Glomerular visceral epithelial cell (primary cell): ENCODE measurements around the gene CA10.

Experiments used
- DNase-seq: peaks from one replicate; pipeline ENCODE4 v3.0.0-alpha.2; 2016; ENCODE audit errors: extremely low spot score

Gene CA10

DNA sequence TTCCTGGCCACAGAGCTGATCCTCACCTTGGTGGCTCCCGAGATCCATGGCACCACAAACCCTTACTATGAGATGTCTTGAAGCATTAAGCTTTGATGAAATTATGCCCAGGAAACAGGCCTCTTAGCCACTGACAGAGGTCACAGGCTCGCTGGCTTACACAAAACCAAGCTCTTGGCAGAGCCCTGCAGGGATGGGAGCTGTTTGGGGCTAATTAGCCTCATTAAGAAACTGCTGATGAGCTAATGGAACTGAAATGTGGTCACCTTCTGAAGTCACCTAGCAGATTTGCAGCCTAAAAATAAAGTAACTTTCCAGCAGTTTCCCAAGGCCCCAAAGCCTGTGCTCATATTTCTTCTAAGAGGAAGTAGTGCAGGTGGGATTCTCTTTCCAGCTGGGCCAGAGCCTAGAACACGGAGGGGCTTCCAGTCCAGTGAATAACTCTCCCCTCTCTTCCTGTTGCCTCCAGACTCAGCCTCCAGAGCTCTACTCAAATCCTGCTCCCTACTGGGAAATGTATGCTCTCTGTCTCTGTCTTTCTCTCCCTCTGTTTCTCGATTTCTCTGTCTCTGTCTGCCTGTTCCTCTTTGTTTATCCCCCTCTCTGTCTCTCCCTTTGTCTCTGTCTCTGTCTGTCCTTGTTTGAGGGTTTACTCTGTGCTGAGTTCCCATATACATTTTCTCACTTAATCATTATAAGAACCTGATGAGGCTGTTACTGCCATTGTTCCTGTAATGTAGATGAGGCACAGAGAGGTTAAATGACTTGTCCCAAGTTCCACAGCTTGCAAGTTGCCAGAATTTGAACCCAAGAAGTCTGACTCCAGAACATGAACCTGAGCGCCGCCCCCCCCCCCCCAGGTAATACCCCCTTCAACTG, 338.9 kb downstream of the CA10 start:
- DNase-seq, result no peak

DNA sequence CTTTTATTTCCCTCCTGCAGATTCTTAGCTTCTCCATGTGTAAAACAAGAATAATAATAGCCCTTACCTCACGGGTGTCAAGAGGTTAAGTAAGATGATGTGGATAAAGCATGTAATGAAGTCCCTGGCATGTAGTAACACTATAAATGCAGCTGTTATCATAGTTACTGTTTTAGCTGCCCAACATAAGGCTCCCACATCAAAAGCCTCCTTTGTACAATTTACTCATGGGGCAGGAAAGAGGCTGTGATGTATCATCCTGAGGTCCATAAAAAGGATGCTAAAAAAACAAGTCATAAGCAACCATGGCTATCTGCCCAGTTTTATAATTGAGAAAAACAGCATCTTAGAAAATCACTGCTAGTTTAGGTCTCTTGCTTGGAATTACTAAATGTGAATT, 339.7 kb downstream of the CA10 start:
- DNase-seq, result no peak

DNA sequence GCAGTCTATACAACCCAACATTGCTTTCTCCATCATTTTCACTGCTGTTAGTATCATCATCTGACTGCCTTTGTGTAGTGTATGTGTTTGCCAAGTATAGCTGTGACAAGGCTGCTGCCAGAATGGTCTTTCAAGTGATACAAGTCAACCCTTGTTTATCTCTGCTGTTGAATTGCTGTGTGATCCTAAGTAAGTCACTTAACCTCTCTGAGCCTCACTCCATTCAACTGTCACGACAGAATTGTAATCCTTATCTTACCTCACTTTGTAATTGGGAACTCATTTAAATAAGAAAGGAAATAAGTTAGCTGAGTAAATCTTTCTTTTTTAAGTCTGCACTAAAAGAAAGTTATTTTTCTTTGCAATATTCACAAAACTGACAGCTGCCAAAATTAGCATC, 340.6 kb downstream of the CA10 start:
- no peak for DNase-seq

DNA sequence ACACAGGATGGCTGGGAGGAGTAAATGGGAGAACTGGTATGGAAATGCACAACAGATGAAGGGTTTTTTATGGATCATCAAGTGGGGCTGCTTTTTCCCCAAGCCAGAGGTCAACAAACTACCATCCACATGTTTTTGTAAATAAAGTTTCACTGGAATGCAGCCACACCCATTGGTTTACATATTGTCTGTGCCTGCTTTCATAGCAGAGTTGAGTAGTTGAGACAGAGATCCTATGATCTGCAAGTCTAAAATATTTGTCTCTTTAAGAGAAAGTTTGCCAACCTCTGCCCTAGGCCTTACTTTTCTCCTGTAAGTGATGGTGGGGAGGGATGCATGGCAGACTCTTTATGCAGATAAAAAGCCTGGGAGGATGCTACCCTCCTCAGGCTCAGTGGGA, 341.4 kb downstream of the CA10 start:
- DNase-seq, result no peak

DNA sequence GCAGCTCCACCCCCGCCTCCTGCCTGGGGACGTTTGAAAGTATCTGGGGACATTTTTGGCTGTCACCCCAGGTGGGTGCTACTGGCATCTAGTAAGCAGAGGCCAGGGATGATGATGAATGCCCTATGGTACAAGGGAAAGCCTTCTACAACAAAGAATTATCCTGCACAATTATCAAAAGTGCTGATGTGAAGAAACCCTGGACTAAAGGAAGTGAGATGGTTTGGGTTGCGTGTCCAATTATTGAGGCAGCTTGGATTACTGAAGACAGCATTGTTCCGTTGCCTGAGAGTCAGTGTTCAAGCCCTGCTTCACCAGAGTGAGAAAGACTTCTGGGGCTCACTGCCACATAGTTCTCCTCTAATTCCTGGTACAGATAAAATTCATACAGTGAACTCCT, 343.4 kb downstream of the CA10 start:
- DNase-seq, result no peak

- no peak for DNase-seq
Measured at GRCh38 chr17:51814521-51814920, 344.0 kb downstream of the CA10 start.

DNA sequence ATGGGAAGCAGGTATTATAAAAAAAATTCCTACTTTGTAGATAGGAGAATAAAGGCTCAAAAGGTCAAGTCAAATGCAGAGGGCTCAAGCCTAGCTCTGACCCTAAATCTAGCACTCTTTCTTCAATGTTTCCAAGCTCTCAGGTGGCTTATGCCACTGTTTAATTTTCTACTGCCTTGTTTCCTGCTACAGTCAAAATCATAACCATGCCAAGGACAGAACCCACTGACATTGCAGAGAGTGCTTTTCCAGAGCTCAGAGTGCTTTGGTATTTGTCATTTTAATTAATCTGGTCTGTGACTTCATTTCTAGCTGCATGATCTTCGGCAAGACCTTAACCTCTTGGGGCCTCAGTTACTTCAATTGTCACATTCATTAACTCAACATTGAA, 344.7 kb downstream of the CA10 start:
- no peak for DNase-seq

GRCh38 chr17:51813140-51813783, 345.3 kb downstream of the CA10 start:
- no peak for DNase-seq

- no peak for DNase-seq
Measured at GRCh38 chr17:51807460-51807859, 351.1 kb downstream of the CA10 start.

- no peak for DNase-seq
Measured at GRCh38 chr17:51805765-51806164, 352.7 kb downstream of the CA10 start.

GRCh38 chr17:51805185-51805584, 353.3 kb downstream of the CA10 start:
- no peak for DNase-seq

- DNase-seq, result no peak
Measured at GRCh38 chr17:51803161-51803560, 355.4 kb downstream of the CA10 start.

DNA sequence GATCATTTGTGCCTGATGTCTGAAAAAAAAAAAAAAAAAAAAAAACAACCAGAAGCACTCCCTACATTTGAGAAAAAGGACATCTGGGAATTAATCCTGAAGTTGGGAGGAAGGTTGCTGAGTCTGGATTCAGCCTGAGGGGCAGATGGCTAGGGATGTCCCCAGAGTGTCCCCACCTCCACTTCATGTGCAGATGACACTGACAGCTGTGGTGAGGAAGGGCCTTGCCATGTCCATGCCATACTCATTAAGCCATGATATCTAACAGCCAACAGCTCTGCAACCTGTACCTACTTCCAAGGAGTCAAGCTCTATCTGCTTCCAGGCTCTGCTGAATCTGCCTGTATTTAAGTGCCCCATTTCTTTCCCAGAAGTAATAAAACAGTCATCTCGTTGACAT, 356.0 kb downstream of the CA10 start:
- DNase-seq, result no peak

DNA sequence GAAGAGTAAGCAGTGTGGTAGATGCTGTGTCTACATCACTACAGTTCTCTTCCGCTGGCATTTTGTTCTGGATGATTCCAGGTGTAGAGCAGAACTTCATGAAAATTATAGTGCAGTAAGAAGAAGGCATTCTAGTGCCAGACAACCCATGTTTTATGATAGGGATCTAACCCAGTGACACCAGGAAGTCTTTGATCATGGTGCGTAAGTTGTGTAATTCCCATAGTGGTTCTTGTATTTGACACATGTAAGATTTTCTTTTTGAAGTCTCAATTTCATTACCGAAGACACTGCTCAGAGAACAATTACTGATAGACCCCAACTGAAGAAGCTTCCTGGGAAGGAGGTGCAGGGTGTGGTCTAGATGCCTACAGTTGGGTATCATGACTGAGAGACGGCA, 356.9 kb downstream of the CA10 start:
- DNase-seq, result no peak

GRCh38 chr17:51799981-51800380, 358.5 kb downstream of the CA10 start:
- DNase-seq, result no peak

DNA sequence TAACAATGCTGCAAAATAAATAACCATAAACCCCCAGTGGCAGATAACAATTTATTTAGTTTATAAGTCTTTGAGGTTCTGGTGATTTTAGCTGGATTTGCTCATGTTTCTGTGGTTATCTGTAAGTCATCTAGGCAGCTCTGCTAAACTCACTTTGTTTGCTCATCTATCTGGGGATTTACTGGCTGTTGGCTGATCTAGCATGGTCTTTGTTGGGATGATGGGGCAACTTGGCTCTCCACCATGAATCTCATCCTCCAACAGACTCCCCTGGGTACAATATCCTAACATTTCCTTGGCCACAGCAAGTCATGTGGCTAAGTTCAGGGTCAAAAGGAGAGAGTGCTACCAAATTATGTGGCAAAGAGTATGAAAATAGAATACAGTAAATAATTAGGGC, 359.3 kb downstream of the CA10 start:
- no peak for DNase-seq

DNA sequence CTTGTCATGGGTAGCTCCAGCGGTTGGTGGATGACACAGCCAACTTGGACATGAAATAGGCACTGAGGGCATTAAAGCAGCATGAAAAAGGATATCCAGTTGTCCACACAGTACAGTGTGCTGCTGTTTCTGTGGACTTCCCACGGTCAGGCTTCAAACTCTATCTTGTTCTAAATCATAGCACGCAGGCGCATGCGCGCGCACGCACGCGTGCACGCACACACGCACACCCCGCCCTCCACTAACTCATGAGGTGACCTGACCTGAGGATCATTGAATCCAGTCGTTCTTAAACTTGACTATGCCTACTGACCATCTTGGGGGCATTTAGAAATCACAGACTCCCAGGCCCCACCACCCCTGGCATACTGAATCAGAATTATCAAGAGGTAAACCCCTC, 361.4 kb downstream of the CA10 start:
- no peak for DNase-seq

DNA sequence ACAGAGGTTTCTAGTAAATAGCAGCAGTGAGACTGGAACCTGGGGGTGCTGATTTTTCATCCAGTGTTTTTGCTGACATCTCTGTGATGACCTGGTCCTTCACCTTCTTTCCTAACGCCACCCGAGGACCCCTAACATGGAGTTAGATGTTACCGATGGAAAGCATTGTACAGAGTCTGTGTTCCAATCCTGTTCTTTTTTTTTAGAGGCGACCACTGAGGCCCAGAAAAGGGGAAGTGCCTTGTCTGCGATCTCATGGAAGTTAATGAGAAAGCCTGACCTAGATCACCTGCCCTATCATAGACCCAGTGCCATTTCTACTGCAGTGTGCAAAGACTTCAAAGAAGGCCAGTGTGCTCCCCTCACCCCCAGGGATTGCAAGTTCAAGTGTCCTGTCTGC, 362.5 kb downstream of the CA10 start:
- DNase-seq, result no peak

- DNase-seq, result no peak
Measured at GRCh38 chr17:51795401-51795800, 363.1 kb downstream of the CA10 start.

DNA sequence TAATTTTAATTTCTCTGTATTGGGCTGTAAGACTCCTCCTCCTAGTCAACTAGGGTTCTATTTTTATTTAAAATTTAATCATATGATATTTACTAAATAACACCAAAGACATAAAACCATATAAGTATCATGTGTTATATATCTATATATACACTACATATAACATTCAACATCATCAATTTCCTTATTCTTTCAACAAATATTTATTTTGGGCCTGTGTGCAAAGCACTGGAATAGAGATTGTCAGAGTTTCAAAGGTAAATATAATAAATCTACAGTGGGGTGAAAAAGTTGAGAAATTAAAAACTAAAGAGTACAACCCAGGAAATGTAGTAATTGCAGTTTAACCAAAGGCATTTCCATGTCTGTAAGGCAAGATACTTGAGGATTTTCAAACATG, 364.0 kb downstream of the CA10 start:
- no peak for DNase-seq

- DNase-seq, result no peak
Measured at GRCh38 chr17:51793686-51794085, 364.8 kb downstream of the CA10 start.

GRCh38 chr17:51778842-51779241, 379.7 kb downstream of the CA10 start:
- no peak for DNase-seq

GRCh38 chr17:51770027-51770759, 388.3 kb downstream of the CA10 start:
- DNase-seq, result no peak
